ENCODE measurements around the gene FBXL22.

GRCh38 chr15:63588826-63589225 is 8.4 kb upstream of the FBXL22 start:
- TF ChIP-seq CTCF (IDR thresholded peaks at IDR 0.05; ENCODE audit: poor library complexity), result no peak
- no peak for TF ChIP-seq EZH2phosphoT487 (IDR thresholded peaks at IDR 0.05; ENCODE audit: low read depth, severe bottlenecking, unreplicated experiment)
